Transverse colon (tissue), 4 donors: ENCODE data around the gene HIPK4. TPM values are rescaled to one million over a fixed set of nuclear protein-coding genes. Genes with fewer than 3 reads are reported as not detected.

ENCODE experiments used
- DNase-seq: peaks from one replicate; pipeline ENCODE4 v3.0.0-alpha.2; 2019
- H3K27ac ChIP-seq, 4 donors: fragments of 200-600 bp; sonication (generic); 2 replicates each; pipeline ENCODE4 v1.5.1; 2016 to 2018; ENCODE audit warnings: inconsistent platforms in 4 of 4
- H3K27me3 ChIP-seq: fragments of 200-600 bp; sonication (generic); 2 replicates; pipeline ENCODE4 v1.5.1; 2017; ENCODE audit warnings: inconsistent platforms
- H3K36me3 ChIP-seq, 4 donors: fragments of 200-600 bp; sonication (generic); 2 replicates each; pipeline ENCODE4 v1.5.1; 2017 to 2019; ENCODE audit warnings: inconsistent platforms in 4 of 4
- H3K4me1 ChIP-seq, 4 donors: fragments of 200-600 bp; sonication (generic); 2 replicates each; pipeline ENCODE4 v1.5.1; 2017 to 2020; ENCODE audit warnings: inconsistent platforms in 4 of 4
- H3K4me3 ChIP-seq, 4 donors: fragments of 200-600 bp; sonication (generic); 1 replicate in 1 of 4; 2 replicates in 3 of 4; pipeline versions ENCODE4 v1.5.1 to v1.6.1; 2017 to 2019; ENCODE audit warnings: inconsistent platforms in 4 of 4
- H3K9me3 ChIP-seq, 2 donors: fragments of 200-600 bp; sonication (generic); 2 replicates each; pipeline ENCODE4 v1.5.1; 2017 to 2019; ENCODE audit warnings: inconsistent platforms in 2 of 2
- EP300 ChIP-seq: sonication (generic); formaldehyde crosslinking; IDR thresholded peaks from one replicate; pipeline ENCODE4 v1.6.1; 2017; ENCODE audit warnings: antibody characterized with exemption, low read depth
- POLR2A ChIP-seq: fragments of 450-650 bp; IDR thresholded peaks from one replicate; pipeline ENCODE4 v1.6.1; 2016; ENCODE audit warnings: antibody characterized with exemption, mild to moderate bottlenecking, moderate library complexity
- POLR2AphosphoS5 ChIP-seq, 3 donors: sonication (generic); formaldehyde crosslinking; IDR thresholded peaks; one replicate each; pipeline ENCODE4 v1.6.1; 2016; ENCODE audit warnings: antibody characterized with exemption in 3 of 3
- WGBS, 2 donors: methylation state at CpG; one replicate each; pipeline ENCODE4 v1.1.5; 2018; ENCODE audit warnings: low coverage in 1 of 2; 5-methylcytosine and 5-hydroxymethylcytosine counted together
- in situ Hi-C, 4 donors: fragments of 200-750 bp; cut with MboI; loops; one replicate each; pipeline versions ENCODE4 v1.15.0 to v1.15.1; 2017; ENCODE audit warnings: low sequenced_read_pairs in 3 of 4, low pct_ligation_motif_present in 1 of 4, low pct_unique_long_range_greater_than_20kb in 1 of 4
- intact Hi-C: fragments of 100-400 bp; cut with DNase I; formaldehyde crosslinking; loops from one replicate; pipeline ENCODE4 v1.15.1; 2023; ENCODE audit warnings: low total_unique reads
- total RNA-seq, 4 donors: library from RNA; depleted of rRNA; stranded (reverse); fragments of >200 nt; gene quantifications; one replicate each; pipeline ENCODE4 v1.1.0, GENCODE V29; 2016
- TF ChIP-seq, protein P1 (sequence below), 5 experiments: fragments of 200-600 bp in 3 of 5; fragments of 450-650 bp in 2 of 5; sonication (generic) in 3 of 5; IDR thresholded peaks; 1 replicate in 2 of 5; 2 replicates in 3 of 5; pipeline ENCODE4 v1.5.1; 2016 to 2017; ENCODE audit warnings: antibody characterized with exemption in 5 of 5, inconsistent platforms in 3 of 5, mild to moderate bottlenecking in 2 of 5, moderate library complexity in 1 of 5

HIPK4 gene
- total RNA-seq, 4 donors from 2014 or later, result 0.48 TPM; not detected in 3

DNA sequence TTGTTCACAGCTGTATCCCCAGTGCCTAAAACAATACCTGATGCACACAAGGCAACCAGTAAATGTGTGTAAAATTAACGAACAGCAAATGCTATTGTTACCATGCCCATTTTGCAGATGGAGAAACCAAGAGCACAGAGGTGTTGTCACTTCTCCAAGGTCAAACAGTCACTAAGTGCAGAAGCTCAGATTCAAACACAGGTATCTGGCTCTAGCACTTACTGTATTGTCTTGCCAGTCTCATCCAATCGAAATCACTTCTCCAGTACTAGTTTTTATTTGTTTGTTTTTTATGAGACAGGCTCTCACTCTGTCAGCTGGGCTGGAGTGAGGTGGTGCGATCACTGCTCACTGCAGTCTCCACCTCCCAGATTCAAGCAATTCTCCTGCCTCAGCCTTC lies 27.8 kb downstream of the HIPK4 start:
- no peak overlapping the region for H3K4me3 ChIP-seq
- intact Hi-C loops (no loop called here), in situ Hi-C loops (no loop called here)
- H3K27ac ChIP-seq, result no peak overlapping the region
- 86 to 88% methylated on average over 3 of the region's 3 CpGs for WGBS, 2 donors
- no peak for DNase-seq
- TF ChIP-seq POLR2A, result no peak
- TF ChIP-seq POLR2AphosphoS5 (IDR thresholded peaks at IDR 0.05), result no peak
- H3K27me3 ChIP-seq, result no peaks in the 10 kb centered on the region
- H3K4me1 ChIP-seq, result peaks cover 0 to 18% (median 0%) of the 10 kb centered on the region in 4 donors
- peaks cover 0 to under 1% (median 0%) of the 10 kb centered on the region in 4 donors for H3K36me3 ChIP-seq
- H3K9me3 ChIP-seq, result no peaks in the 10 kb centered on the region

DNA sequence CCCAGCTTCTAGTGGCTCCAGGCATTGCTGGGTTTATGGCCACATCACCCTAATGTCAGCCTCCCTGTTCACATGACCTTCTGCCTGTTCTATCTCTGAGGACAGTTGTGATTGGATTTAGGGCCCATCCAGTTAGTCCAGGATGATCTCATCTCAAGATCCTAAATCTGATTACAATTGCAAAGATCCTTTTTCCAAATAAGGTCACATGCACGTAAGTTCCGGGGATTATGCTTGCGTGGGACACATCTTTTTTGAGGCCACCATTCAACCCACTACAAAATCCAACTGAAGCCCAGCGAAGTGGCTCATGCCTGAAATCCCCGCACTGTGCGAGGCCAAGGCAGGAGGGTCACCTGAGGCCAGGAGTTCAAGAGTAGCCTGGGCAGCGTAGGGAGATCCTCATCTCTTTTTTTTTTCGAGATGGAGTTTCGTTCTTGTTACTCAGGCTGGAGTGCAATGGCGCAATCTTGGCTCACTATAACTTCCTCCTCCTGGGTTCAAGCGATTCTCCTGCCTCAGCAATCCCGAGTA lies 29.2 kb downstream of the HIPK4 start:
- Histone ChIP-seq H3K4me1 (peaks cover 0 to 12% (median 0%) of the 10 kb centered on the region in 4 donors), H3K27me3 (no peaks in the 10 kb centered on the region), H3K36me3 (no peaks in the 10 kb centered on the region), H3K9me3 (no peaks in the 10 kb centered on the region), H3K4me3 (no peak overlapping the region), H3K27ac (peak overlapping the region in 1 of 4 donors; percentile 16)
- intact Hi-C loops, result no loop called here
- TF ChIP-seq, protein P1, sequence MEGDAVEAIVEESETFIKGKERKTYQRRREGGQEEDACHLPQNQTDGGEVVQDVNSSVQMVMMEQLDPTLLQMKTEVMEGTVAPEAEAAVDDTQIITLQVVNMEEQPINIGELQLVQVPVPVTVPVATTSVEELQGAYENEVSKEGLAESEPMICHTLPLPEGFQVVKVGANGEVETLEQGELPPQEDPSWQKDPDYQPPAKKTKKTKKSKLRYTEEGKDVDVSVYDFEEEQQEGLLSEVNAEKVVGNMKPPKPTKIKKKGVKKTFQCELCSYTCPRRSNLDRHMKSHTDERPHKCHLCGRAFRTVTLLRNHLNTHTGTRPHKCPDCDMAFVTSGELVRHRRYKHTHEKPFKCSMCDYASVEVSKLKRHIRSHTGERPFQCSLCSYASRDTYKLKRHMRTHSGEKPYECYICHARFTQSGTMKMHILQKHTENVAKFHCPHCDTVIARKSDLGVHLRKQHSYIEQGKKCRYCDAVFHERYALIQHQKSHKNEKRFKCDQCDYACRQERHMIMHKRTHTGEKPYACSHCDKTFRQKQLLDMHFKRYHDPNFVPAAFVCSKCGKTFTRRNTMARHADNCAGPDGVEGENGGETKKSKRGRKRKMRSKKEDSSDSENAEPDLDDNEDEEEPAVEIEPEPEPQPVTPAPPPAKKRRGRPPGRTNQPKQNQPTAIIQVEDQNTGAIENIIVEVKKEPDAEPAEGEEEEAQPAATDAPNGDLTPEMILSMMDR (IDR thresholded peaks at IDR 0.05), result no peak
- TF ChIP-seq POLR2AphosphoS5 (IDR thresholded peaks at IDR 0.05) (no peak), EP300 (no peak), POLR2A (no peak)
- in situ Hi-C loops, result no loop called here
- DNase-seq, result no peak
- 88 to 100% methylated on average over 1 to 12 of the region's 12 CpGs for WGBS, 2 donors

DNA sequence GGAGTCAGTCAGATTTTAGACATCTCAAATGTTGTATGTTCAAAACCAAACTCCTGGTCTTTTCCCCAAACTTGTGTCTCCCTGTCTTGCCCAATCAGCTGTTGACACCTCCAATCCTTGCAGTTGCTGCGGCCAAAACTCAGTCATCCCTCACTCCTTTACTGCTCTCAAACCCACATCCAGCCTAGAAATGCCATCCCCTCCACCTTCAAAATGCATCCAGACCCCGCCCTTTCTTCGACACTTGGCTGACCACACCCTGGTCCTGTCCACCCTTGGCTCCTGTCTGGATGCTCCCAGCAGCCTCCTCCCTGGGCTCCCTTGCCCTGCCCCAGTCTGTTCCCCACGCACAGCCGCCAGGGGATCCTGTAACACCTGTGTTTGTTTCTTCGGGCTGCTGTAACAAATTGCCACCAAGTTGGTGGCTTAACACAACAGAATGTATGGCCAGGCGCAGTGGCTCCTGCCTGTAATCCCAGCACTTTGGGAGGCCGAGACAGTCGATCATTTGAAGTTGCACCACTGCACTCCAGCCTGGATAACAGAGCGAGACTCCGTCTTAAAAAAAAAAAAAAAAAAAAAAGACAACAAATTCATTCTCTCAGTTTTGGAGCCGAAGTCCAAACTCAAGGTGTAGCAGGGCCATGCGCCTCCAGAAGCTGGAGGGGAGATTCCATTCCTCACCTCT lies 29.8 kb downstream of the HIPK4 start:
- WGBS, 2 donors, result 92 to 100% methylated on average over 3 to 13 of the region's 13 CpGs
- H3K27ac ChIP-seq, result no peak overlapping the region
- intact Hi-C loops (no loop called here), in situ Hi-C loops (no loop called here)
- TF ChIP-seq, protein P1 (IDR thresholded peaks at IDR 0.05), result no peak
- TF ChIP-seq EP300 (no peak), POLR2AphosphoS5 (IDR thresholded peaks at IDR 0.05) (no peak)
- DNase-seq, result no peak
- no peaks in the 10 kb centered on the region for H3K27me3 ChIP-seq
- no peaks in the 10 kb centered on the region for H3K9me3 ChIP-seq
- H3K4me1 ChIP-seq, result peaks cover 0 to 8% (median 0%) of the 10 kb centered on the region in 4 donors
- H3K36me3 ChIP-seq, result no peaks in the 10 kb centered on the region
- no peak overlapping the region for H3K4me3 ChIP-seq

DNA sequence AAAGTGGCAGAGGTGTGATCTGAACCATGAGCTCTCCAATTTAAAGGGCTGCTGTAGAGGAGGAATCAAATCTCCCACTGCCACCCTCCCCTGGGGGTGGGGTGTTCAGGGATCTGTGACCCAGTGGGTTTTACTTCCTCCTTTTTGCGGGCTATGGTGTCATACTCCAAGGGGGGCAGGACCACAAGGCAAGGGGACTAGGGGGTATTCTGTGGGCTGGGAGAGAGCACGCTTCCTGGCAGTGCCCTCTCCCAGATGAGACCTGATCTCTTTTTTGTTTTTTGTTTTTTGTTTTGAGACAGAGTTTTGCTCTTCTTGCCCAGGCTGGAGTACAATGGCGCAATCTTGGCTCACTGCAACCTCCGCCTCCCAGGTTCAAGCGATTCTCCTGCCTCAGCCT lies 31.2 kb downstream of the HIPK4 start:
- 85 to 100% methylated on average over 2 to 5 of the region's 5 CpGs for WGBS, 2 donors
- peaks cover 0 to 4% (median 0%) of the 10 kb centered on the region in 4 donors for H3K4me1 ChIP-seq
- H3K27me3 ChIP-seq, result no peaks in the 10 kb centered on the region
- no peaks in the 10 kb centered on the region for H3K9me3 ChIP-seq
- in situ Hi-C loops (no loop called here), intact Hi-C loops (no loop called here)
- H3K27ac ChIP-seq, result no peak overlapping the region
- no peak for TF ChIP-seq EP300
- TF ChIP-seq POLR2A, result no peak
- TF ChIP-seq POLR2AphosphoS5 (IDR thresholded peaks at IDR 0.05), result no peak
- TF ChIP-seq, protein P1 (IDR thresholded peaks at IDR 0.05), result no peak
- no peaks in the 10 kb centered on the region for H3K36me3 ChIP-seq
- H3K4me3 ChIP-seq, result no peak overlapping the region
- DNase-seq, result peak; percentile 20
